ENCODE results near the gene C1orf198. TPM values are rescaled to one million over a fixed set of nuclear protein-coding genes. Genes with fewer than 3 reads are reported as not detected.

The C1orf198 gene
- total RNA-seq, 1 donor from 2014 or later, result 38.8 TPM

- Histone ChIP-seq H3K36me3 (no peaks in the 10 kb centered on the region), H3K27ac (no peak overlapping the region), H3K4me1 (peaks cover 36% of the 10 kb centered on the region), H3K9me3 (no peaks in the 10 kb centered on the region), H3K27me3 (no peaks in the 10 kb centered on the region), H3K4me3 (no peak overlapping the region)
- intact Hi-C loops (cut with DNase I), result no loop called here
- no peak for TF ChIP-seq POLR2A (IDR thresholded peaks at IDR 0.05)
- TF ChIP-seq POLR2AphosphoS5 (IDR thresholded peaks at IDR 0.05; ENCODE audit: insufficient read depth in 1 of 2, low read depth in 1 of 2), result no peak
- TF ChIP-seq CTCF (IDR thresholded peaks at IDR 0.05), result no peak
- peak in 1 of 2 donors; percentile 72 for DNase-seq (ENCODE audit: extremely low spot score in 2 of 2)
Observed at GRCh38 chr1:230828421-230828820, 39.9 kb downstream of the C1orf198 start.

GRCh38 chr1:230827801-230828200, 40.5 kb downstream of the C1orf198 start:
- Histone ChIP-seq H3K27me3 (no peaks in the 10 kb centered on the region), H3K27ac (peak overlapping the region; percentile 3), H3K9me3 (no peaks in the 10 kb centered on the region), H3K4me3 (no peak overlapping the region), H3K4me1 (peaks cover 42% of the 10 kb centered on the region), H3K36me3 (no peaks in the 10 kb centered on the region)
- DNase-seq (ENCODE audit: extremely low spot score in 2 of 2), result peak in 1 of 2 donors; percentile 49
- intact Hi-C loops (cut with DNase I), result no loop called here
- no peak for TF ChIP-seq POLR2A (IDR thresholded peaks at IDR 0.05)
- no peak for TF ChIP-seq POLR2AphosphoS5 (IDR thresholded peaks at IDR 0.05; ENCODE audit: insufficient read depth in 1 of 2, low read depth in 1 of 2)
- TF ChIP-seq CTCF (IDR thresholded peaks at IDR 0.05), result no peak

- intact Hi-C loops (cut with DNase I), result no loop called here
- Histone ChIP-seq H3K4me1 (peaks cover 48% of the 10 kb centered on the region), H3K4me3 (no peak overlapping the region), H3K27me3 (no peaks in the 10 kb centered on the region), H3K27ac (no peak overlapping the region), H3K9me3 (no peaks in the 10 kb centered on the region), H3K36me3 (no peaks in the 10 kb centered on the region)
- DNase-seq (ENCODE audit: extremely low spot score in 2 of 2), result peak in 1 of 2 donors; percentile 52
- TF ChIP-seq POLR2A (IDR thresholded peaks at IDR 0.05) (no peak), POLR2AphosphoS5 (IDR thresholded peaks at IDR 0.05; ENCODE audit: insufficient read depth in 1 of 2, low read depth in 1 of 2) (no peak), CTCF (IDR thresholded peaks at IDR 0.05) (no peak)
Observed at GRCh38 chr1:230827081-230827681, 41.1 kb downstream of the C1orf198 start.

GRCh38 chr1:230826166-230826875, 42.0 kb downstream of the C1orf198 start:
- TF ChIP-seq CTCF (IDR thresholded peaks at IDR 0.05), result no peak
- TF ChIP-seq POLR2AphosphoS5 (IDR thresholded peaks at IDR 0.05; ENCODE audit: insufficient read depth in 1 of 2, low read depth in 1 of 2), result no peak
- no peak for TF ChIP-seq POLR2A (IDR thresholded peaks at IDR 0.05)
- no peak overlapping the region for H3K4me3 ChIP-seq
- H3K27me3 ChIP-seq, result no peaks in the 10 kb centered on the region
- H3K27ac ChIP-seq, result peak overlapping the region; percentile 81
- H3K36me3 ChIP-seq, result no peaks in the 10 kb centered on the region
- peak in 1 of 2 donors; percentile 79 for DNase-seq (ENCODE audit: extremely low spot score in 2 of 2)
- intact Hi-C loops (cut with DNase I), result no loop called here
- H3K4me1 ChIP-seq, result peaks cover 55% of the 10 kb centered on the region
- no peaks in the 10 kb centered on the region for H3K9me3 ChIP-seq

- Histone ChIP-seq H3K36me3 (no peaks in the 10 kb centered on the region), H3K27ac (peak overlapping the region; percentile 81), H3K4me3 (no peak overlapping the region), H3K27me3 (no peaks in the 10 kb centered on the region), H3K9me3 (no peaks in the 10 kb centered on the region), H3K4me1 (peaks cover 56% of the 10 kb centered on the region)
- TF ChIP-seq POLR2AphosphoS5 (IDR thresholded peaks at IDR 0.05; ENCODE audit: insufficient read depth in 1 of 2, low read depth in 1 of 2) (no peak), CTCF (IDR thresholded peaks at IDR 0.05) (no peak), POLR2A (IDR thresholded peaks at IDR 0.05) (no peak)
- intact Hi-C loops (cut with DNase I), result no loop called here
- DNase-seq (ENCODE audit: extremely low spot score in 2 of 2), result peak in 1 of 2 donors; percentile 28
Observed at GRCh38 chr1:230825761-230826160, 42.6 kb downstream of the C1orf198 start.

Data from vagina (tissue), 2 donors.